IMR-90 (cell line): ENCODE measurements around the gene PMM2. TPM values are rescaled to one million over a fixed set of nuclear protein-coding genes. Genes with fewer than 3 reads are reported as not detected.
A peak's percentile ranks its signal among the peaks of the same experiment; 100 is the strongest.

Experiments
- ATAC-seq: fragments of 200-7000 bp; cut with Tn5 transposase; 2 replicates; pipeline ENCODE4 v1.9.1; 2020; ENCODE audit warnings: low read depth, mild to moderate bottlenecking, moderate library complexity
- BruUV-seq: library from RNA; stranded (reverse); fragments of 400-500 nt; replicated peaks from 2 replicates; lab custom pipeline; 2021; lab: Mats Ljungman, UMichigan
- CTCF ChIA-PET: fragments of 300-600 bp; formaldehyde crosslinking; extraction: SDS; loops from one replicate; lab custom pipeline; 2021; ENCODE audit warnings: antibody characterized with exemption; lab: Yijun Ruan, JAX
- POLR2A ChIA-PET: fragments of 300-600 bp; sonication (Branson Sonifier 250); formaldehyde crosslinking; loops from one replicate; lab custom pipeline; 2022; ENCODE audit warnings: antibody characterized with exemption; ENCODE audit not compliant: unreplicated experiment; lab: Charles Lee
- DNase-seq: peaks from one replicate; pipeline ENCODE4 v3.0.0; 2013
- H2AFZ ChIP-seq: replicated peaks from 2 replicates; pipeline ENCODE3; 2013; ENCODE audit warnings: low read length, mild to moderate bottlenecking; ENCODE audit not compliant: poor library complexity
- H2AK5ac ChIP-seq: 2 replicates; pipeline ENCODE4 v1.6.1; 2013; ENCODE audit warnings: low read depth, low read length, inconsistent platforms
- H2AK9ac ChIP-seq: replicated peaks from 2 replicates; pipeline ENCODE3; 2013; ENCODE audit warnings: mild to moderate bottlenecking, low read depth, low read length, moderate library complexity; ENCODE audit not compliant: poor library complexity
- H2BK120ac ChIP-seq: 2 replicates; pipeline ENCODE4 v1.6.1; 2013; ENCODE audit warnings: low read depth, low read length, inconsistent platforms
- H2BK15ac ChIP-seq: 3 replicates; pipeline ENCODE4 v1.6.1; 2013; ENCODE audit warnings: low read depth, low read length, inconsistent platforms
- H2BK20ac ChIP-seq: 2 replicates; pipeline ENCODE4 v1.6.1; 2013; ENCODE audit warnings: low read depth, mild to moderate bottlenecking, inconsistent platforms, low read length, moderate library complexity
- H2BK5ac ChIP-seq: 2 replicates; pipeline ENCODE4 v1.6.1; 2013; ENCODE audit warnings: mild to moderate bottlenecking, low read depth, low read length, inconsistent platforms; ENCODE audit not compliant: poor library complexity, severe bottlenecking
- H3K14ac ChIP-seq: replicated peaks from 2 replicates; pipeline ENCODE4 v1.6.1; 2013; ENCODE audit warnings: low read depth, low read length, inconsistent platforms
- H3K18ac ChIP-seq: 2 replicates; pipeline ENCODE4 v1.6.1; 2013; ENCODE audit warnings: low read depth, low read length, control low read depth
- H3K23ac ChIP-seq: 2 replicates; pipeline ENCODE4 v1.6.1; 2013; ENCODE audit warnings: low read depth, low read length, inconsistent platforms
- H3K27ac ChIP-seq: 2 replicates; pipeline ENCODE4 v1.5.1; 2013; ENCODE audit warnings: mild to moderate bottlenecking, control low read depth, low read length; ENCODE audit not compliant: insufficient read depth
- H3K27me3 ChIP-seq: 2 replicates; pipeline ENCODE4 v1.6.1; 2013; ENCODE audit warnings: low read length; ENCODE audit not compliant: control insufficient read depth, insufficient read depth
- H3K36me3 ChIP-seq: 2 replicates; pipeline ENCODE4 v1.6.1; 2013; ENCODE audit warnings: low read length, mixed read lengths; ENCODE audit not compliant: control insufficient read depth, insufficient read depth
- H3K4ac ChIP-seq: 2 replicates; pipeline ENCODE4 v1.6.1; 2013; ENCODE audit warnings: low read depth, low read length, inconsistent platforms
- H3K4me1 ChIP-seq: 2 replicates; pipeline ENCODE4 v1.6.1; 2013; ENCODE audit warnings: low read length, mixed read lengths; ENCODE audit not compliant: control insufficient read depth, insufficient read depth
- H3K4me2 ChIP-seq: 2 replicates; pipeline ENCODE4 v1.6.1; 2013; ENCODE audit warnings: low read depth, mild to moderate bottlenecking, control low read depth, low read length, moderate library complexity
- H3K4me3 ChIP-seq: 2 replicates; pipeline ENCODE4 v1.5.1; 2013; ENCODE audit warnings: low read depth, mild to moderate bottlenecking, control low read depth, low read length, moderate library complexity; ENCODE audit not compliant: insufficient read depth
- H3K56ac ChIP-seq: 2 replicates; pipeline ENCODE4 v1.6.1; 2013; ENCODE audit warnings: low read length, inconsistent platforms; ENCODE audit not compliant: insufficient read depth; ENCODE audit errors: extremely low read depth
- H3K79me1 ChIP-seq, 2 experiments: 2 replicates each; pipeline ENCODE4 v1.6.1; 2013; ENCODE audit warnings: low read length in 2 of 2, inconsistent platforms in 1 of 2, low read depth in 1 of 2
- H3K9ac ChIP-seq: 2 replicates; pipeline ENCODE4 v1.6.1; 2013; ENCODE audit warnings: low read depth, low read length, control low read depth
- H3K9me1 ChIP-seq: 2 replicates; pipeline ENCODE4 v1.6.1; 2013; ENCODE audit warnings: low read length, inconsistent platforms; ENCODE audit not compliant: insufficient read depth
- H3K9me3 ChIP-seq: 2 replicates; pipeline ENCODE4 v1.6.1; 2013; ENCODE audit warnings: low read length; ENCODE audit not compliant: control insufficient read depth, insufficient read depth
- H4K20me1 ChIP-seq: 2 replicates; pipeline ENCODE4 v1.6.1; 2013; ENCODE audit warnings: low read length, inconsistent platforms; ENCODE audit not compliant: insufficient read depth
- H4K5ac ChIP-seq: 2 replicates; pipeline ENCODE4 v1.6.1; 2013; ENCODE audit warnings: mild to moderate bottlenecking, low read depth, low read length, control low read depth
- H4K8ac ChIP-seq, 2 experiments: 2 replicates each; pipeline ENCODE4 v1.6.1; 2013; ENCODE audit warnings: low read depth in 2 of 2, low read length in 2 of 2, control low read depth in 1 of 2, inconsistent platforms in 1 of 2
- H4K91ac ChIP-seq: 2 replicates; pipeline ENCODE4 v1.6.1; 2013; ENCODE audit warnings: low read depth, low read length, inconsistent platforms; ENCODE audit not compliant: insufficient read depth
- CEBPB ChIP-seq: IDR thresholded peaks from 2 replicates; pipeline ENCODE4 v1.6.1; 2012; ENCODE audit warnings: low read depth, low read length, improper control_type of control experiment
- CHD1 ChIP-seq: IDR thresholded peaks from 2 replicates; pipeline ENCODE4 v1.6.1; 2012; ENCODE audit warnings: low read depth, low read length, improper control_type of control experiment
- MAFK ChIP-seq: IDR thresholded peaks from 2 replicates; pipeline ENCODE4 v1.6.1; 2012; ENCODE audit warnings: low read depth, low read length, improper control_type of control experiment
- MAZ ChIP-seq: IDR thresholded peaks from 2 replicates; pipeline ENCODE4 v1.6.1; 2012; ENCODE audit warnings: low read depth, mild to moderate bottlenecking, low read length, improper control_type of control experiment, moderate library complexity, borderline replicate concordance
- MXI1 ChIP-seq: IDR thresholded peaks from 2 replicates; pipeline ENCODE4 v1.6.1; 2012; ENCODE audit warnings: low read depth, mild to moderate bottlenecking, low read length, moderate library complexity, borderline replicate concordance
- RAD21 ChIP-seq: IDR thresholded peaks from 2 replicates; pipeline ENCODE4 v1.6.1; 2012; ENCODE audit warnings: low read length, improper control_type of control experiment
- RFX5 ChIP-seq: IDR thresholded peaks from 2 replicates; pipeline ENCODE4 v1.8.0; 2012; ENCODE audit warnings: low read depth, mild to moderate bottlenecking, low read length, moderate library complexity
- SMC3 ChIP-seq: fragments of 150-350 bp; IDR thresholded peaks from 2 replicates; pipeline ENCODE4 v1.6.1; 2016; ENCODE audit warnings: low read depth, mild to moderate bottlenecking, antibody characterized with exemption, low read length, moderate library complexity
- WGBS, 2 experiments: methylation state at CpG; one replicate each; pipeline versions ENCODE4 v1.1.5 to v1.1.7; 2013; ENCODE audit warnings: missing lambda C conversion rate in 2 of 2; ENCODE audit not compliant: insufficient read length in 1 of 2; ENCODE audit errors: extremely low coverage in 2 of 2; 5-methylcytosine and 5-hydroxymethylcytosine counted together
- dilution Hi-C: fragments of 300-500 bp; cut with HindIII; formaldehyde crosslinking; loops from one replicate; pipeline ENCODE4 v1.14.3; 2018; ENCODE audit warnings: low sequenced_read_pairs; ENCODE audit not compliant: unreplicated experiment
- in situ Hi-C: fragments of 300-500 bp; cut with MboI; formaldehyde crosslinking; loops from 3 replicates; pipeline ENCODE4 v1.14.3; 2019; ENCODE audit warnings: low sequenced_read_pairs, inconsistent platforms, mixed read lengths
- intact Hi-C: fragments of 100-400 bp; cut with micrococcal nuclease; formaldehyde crosslinking; loops from 2 replicates; pipeline ENCODE4 v1.10.0; 2022
- polyA plus RNA-seq, 3 experiments: library from polyadenylated mRNA; depleted of rRNA; stranded (reverse); fragments of >200 nt; gene quantifications; 2 replicates each; pipeline ENCODE4 v1.2.3, GENCODE V29; 2012; ENCODE audit warnings: low replicate concordance in 1 of 3
- total RNA-seq: library from RNA; depleted of rRNA; stranded (reverse); fragments of >200 nt; gene quantifications from 2 replicates; pipeline ENCODE4 v1.2.3, GENCODE V29; 2012
- TF ChIP-seq, protein P1 (sequence below): fragments of 150-350 bp; IDR thresholded peaks from 2 replicates; pipeline ENCODE4 v1.6.1; 2016; ENCODE audit warnings: low read depth, mild to moderate bottlenecking, low read length, moderate library complexity, borderline replicate concordance
- TF ChIP-seq, protein P2 (sequence below): conservative IDR thresholded peaks from 2 replicates; pipeline ENCODE4 v1.5.1; 2012; ENCODE audit warnings: mild to moderate bottlenecking, low read depth, low read length, improper control_type of control experiment
- TF ChIP-seq, protein P3 (sequence below): fragments of 150-350 bp; IDR thresholded peaks from 2 replicates; pipeline ENCODE4 v1.6.1; 2017; ENCODE audit warnings: mild to moderate bottlenecking, antibody characterized with exemption, low read length, low read depth

PMM2 gene
- total and polyA plus RNA-seq, 2 of the 4 experiments (the other 2 are of a cell fraction): 25.8 to 38.9 TPM

DNA sequence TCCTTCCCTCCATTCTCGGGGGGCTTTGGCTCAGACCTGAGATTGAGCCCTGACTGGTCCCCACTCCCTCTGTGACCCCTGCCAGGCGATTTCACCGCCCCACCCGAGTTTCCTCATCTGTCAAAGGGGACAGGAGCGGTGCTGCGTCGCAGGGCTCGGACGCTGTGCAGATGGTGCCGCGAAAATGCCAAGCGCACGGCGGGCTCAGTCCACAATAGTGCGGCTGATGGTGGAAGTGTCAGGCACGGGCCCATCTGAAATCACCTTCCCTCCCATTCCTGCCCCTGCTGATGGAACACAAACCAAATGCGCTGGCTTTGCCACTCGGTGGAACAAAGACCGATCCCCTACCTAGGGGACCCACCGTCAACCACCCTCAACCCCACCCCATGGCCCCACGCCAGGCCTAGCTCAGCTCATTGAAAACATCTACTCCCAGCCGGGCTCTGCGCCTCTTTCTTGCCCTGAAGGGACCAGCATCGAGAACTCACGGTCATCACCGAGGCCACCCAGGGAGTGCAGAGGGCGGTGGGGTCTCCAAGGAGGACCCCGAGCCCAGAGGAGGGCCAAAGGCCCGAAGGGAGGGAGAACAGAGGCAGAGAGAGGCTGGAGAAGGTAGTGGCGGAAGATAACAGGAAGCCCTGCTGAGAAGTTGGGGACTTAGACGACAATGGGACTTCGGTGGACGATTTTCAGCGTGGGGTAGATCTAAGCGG lies 69.7 kb downstream of the PMM2 start (continued):
- no peak for TF ChIP-seq MAZ

DNA sequence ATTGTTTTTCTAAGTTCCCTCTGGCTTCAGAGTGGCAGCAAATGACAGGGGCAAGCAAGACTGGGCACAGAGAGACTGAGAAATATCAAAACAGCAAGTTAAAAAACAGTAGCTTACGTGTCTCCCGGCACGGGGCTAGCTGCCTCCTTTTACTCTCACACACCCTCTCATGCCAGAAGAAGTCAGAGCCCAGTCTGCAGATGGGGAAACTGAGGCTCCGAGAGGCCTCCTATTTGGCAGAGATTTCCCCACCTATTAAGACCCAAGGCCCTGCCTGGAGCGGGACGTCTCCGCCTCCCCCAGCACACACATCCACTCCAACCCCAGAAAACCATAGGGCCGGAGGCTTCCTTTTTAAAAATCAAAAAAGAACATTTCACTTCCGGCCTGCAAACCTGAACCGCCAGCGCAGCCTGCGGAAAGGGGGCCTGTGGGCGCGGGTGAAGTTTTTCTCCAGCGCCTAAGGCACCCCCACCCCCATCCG lies 70.3 kb downstream of the PMM2 start:
- H3K4ac ChIP-seq: peak overlapping the region; percentile 95
- peak overlapping the region; percentile 91 for H3K4me2 ChIP-seq
- H3K9ac ChIP-seq: peak overlapping the region; percentile 92
- dilution Hi-C loops (no loop called here), in situ Hi-C loops (no loop called here), intact Hi-C loops (loop anchor here (5.0 kb wide), 1 partner anchor 71 kb away; the partner anchor contains the start of genes PMM2 and TMEM186)
- peaks cover 4% of the 10 kb centered on the region for H3K36me3 ChIP-seq
- BruUV-seq: no TSS peak
- ChIA-PET POLR2A (interaction anchor here (0.6 kb wide), 1 partner anchor 105 kb away, joined by 4 read pairs; no protein-coding TSS in a partner anchor), CTCF (interaction anchor here (1.7 kb wide), 1 partner anchor 141 kb away, joined by 6 read pairs; no protein-coding TSS in a partner anchor)
- peak overlapping the region; percentile 66 for H2BK5ac ChIP-seq
- 0% methylated on average over 1 of the region's 16 CpGs; no CpG with 5 or more reads in 1 of the 2 experiments for WGBS, 2 experiments
- peak overlapping the region; percentile 91 for H3K56ac ChIP-seq
- peaks cover 45% of the 10 kb centered on the region for H4K20me1 ChIP-seq
- H4K8ac ChIP-seq: peak overlapping the region; percentile 73 to 95
- H3K9me1 ChIP-seq: peaks cover 8% of the 10 kb centered on the region
- no peak for DNase-seq
- H3K4me3 ChIP-seq: peak overlapping the region; percentile 71
- H3K4me1 ChIP-seq: peaks cover 17% of the 10 kb centered on the region
- peak overlapping the region; percentile 90 for H3K27ac ChIP-seq
- H4K5ac ChIP-seq: peak overlapping the region; percentile 51
- no peaks in the 10 kb centered on the region for H3K27me3 ChIP-seq
- peaks cover 5 to 57% of the 10 kb centered on the region in 2 experiments for H3K79me1 ChIP-seq
- peak overlapping the region; percentile 58 for H3K18ac ChIP-seq
- peak overlapping the region; percentile 45 for H2BK120ac ChIP-seq
- peak overlapping the region; percentile 93 for H3K14ac ChIP-seq
- ATAC-seq: no peak
- H3K23ac ChIP-seq: peak overlapping the region; percentile 97
- peak overlapping the region; percentile 98 for H2AK9ac ChIP-seq
- peak overlapping the region; percentile 72; the same call in 2 of the 3 replicates for H2BK15ac ChIP-seq
- no peak overlapping the region; the same call in 1 of the 2 replicates for H2BK20ac ChIP-seq
- peak overlapping the region; percentile 85 for H4K91ac ChIP-seq
- peak overlapping the region; percentile 88 for H2AK5ac ChIP-seq
- H2AFZ ChIP-seq: peak overlapping the region; percentile 92
- H3K9me3 ChIP-seq: no peaks in the 10 kb centered on the region
- TF ChIP-seq MXI1 (no peak; the same call in 1 of the 2 replicates), RFX5 (no peak), RAD21 (no peak), CEBPB (no peak), MAFK (no peak), SMC3 (no peak), CHD1 (no peak)
- TF ChIP-seq, protein P1, sequence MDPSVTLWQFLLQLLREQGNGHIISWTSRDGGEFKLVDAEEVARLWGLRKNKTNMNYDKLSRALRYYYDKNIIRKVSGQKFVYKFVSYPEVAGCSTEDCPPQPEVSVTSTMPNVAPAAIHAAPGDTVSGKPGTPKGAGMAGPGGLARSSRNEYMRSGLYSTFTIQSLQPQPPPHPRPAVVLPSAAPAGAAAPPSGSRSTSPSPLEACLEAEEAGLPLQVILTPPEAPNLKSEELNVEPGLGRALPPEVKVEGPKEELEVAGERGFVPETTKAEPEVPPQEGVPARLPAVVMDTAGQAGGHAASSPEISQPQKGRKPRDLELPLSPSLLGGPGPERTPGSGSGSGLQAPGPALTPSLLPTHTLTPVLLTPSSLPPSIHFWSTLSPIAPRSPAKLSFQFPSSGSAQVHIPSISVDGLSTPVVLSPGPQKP: no peak
- TF ChIP-seq, protein P2, sequence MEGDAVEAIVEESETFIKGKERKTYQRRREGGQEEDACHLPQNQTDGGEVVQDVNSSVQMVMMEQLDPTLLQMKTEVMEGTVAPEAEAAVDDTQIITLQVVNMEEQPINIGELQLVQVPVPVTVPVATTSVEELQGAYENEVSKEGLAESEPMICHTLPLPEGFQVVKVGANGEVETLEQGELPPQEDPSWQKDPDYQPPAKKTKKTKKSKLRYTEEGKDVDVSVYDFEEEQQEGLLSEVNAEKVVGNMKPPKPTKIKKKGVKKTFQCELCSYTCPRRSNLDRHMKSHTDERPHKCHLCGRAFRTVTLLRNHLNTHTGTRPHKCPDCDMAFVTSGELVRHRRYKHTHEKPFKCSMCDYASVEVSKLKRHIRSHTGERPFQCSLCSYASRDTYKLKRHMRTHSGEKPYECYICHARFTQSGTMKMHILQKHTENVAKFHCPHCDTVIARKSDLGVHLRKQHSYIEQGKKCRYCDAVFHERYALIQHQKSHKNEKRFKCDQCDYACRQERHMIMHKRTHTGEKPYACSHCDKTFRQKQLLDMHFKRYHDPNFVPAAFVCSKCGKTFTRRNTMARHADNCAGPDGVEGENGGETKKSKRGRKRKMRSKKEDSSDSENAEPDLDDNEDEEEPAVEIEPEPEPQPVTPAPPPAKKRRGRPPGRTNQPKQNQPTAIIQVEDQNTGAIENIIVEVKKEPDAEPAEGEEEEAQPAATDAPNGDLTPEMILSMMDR: no peak
- TF ChIP-seq, protein P3, sequence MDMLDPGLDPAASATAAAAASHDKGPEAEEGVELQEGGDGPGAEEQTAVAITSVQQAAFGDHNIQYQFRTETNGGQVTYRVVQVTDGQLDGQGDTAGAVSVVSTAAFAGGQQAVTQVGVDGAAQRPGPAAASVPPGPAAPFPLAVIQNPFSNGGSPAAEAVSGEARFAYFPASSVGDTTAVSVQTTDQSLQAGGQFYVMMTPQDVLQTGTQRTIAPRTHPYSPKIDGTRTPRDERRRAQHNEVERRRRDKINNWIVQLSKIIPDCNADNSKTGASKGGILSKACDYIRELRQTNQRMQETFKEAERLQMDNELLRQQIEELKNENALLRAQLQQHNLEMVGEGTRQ: no peak
